SHP77 (cell line): ENCODE measurements around the gene ADGRB3.

Experiments used
- DNase-seq, 2 experiments: peaks; one replicate each; lab custom pipeline; 2025; lab: John Stamatoyannopoulos, UW

ADGRB3 gene

GRCh38 chr6:68709091-68709490, 74.0 kb downstream of the ADGRB3 start:
- no peak for DNase-seq

- DNase-seq, result no peak
These were observed 74.8 kb downstream of the ADGRB3 start for GRCh38 chr6:68709882-68710281.

GRCh38 chr6:68710496-68710895, 75.4 kb downstream of the ADGRB3 start:
- no peak for DNase-seq

- DNase-seq, result no peak
These were observed 75.8 kb downstream of the ADGRB3 start for GRCh38 chr6:68710916-68711315.

- no peak for DNase-seq
These were observed 76.4 kb downstream of the ADGRB3 start for GRCh38 chr6:68711386-68712000.

GRCh38 chr6:68716620-68717019, 81.5 kb downstream of the ADGRB3 start:
- no peak for DNase-seq

- peak; percentile 41 to 66 for DNase-seq
These were observed 83.4 kb downstream of the ADGRB3 start for GRCh38 chr6:68718385-68719073.

- DNase-seq, result no peak
These were observed 84.7 kb downstream of the ADGRB3 start for GRCh38 chr6:68719761-68720160.

- no peak for DNase-seq
These were observed 87.9 kb downstream of the ADGRB3 start for GRCh38 chr6:68722891-68723527.

- DNase-seq, result no peak
These were observed 89.0 kb downstream of the ADGRB3 start for GRCh38 chr6:68724060-68724459.

- DNase-seq, result no peak
These were observed 91.3 kb downstream of the ADGRB3 start for GRCh38 chr6:68726337-68726736.

GRCh38 chr6:68726992-68727391, 91.9 kb downstream of the ADGRB3 start:
- DNase-seq, result no peak

- no peak for DNase-seq
These were observed 92.6 kb downstream of the ADGRB3 start for GRCh38 chr6:68727699-68728098.

GRCh38 chr6:68728159-68728979, 93.3 kb downstream of the ADGRB3 start:
- no peak for DNase-seq

- no peak for DNase-seq
These were observed 94.4 kb downstream of the ADGRB3 start for GRCh38 chr6:68729377-68729903.

- no peak for DNase-seq
These were observed 95.4 kb downstream of the ADGRB3 start for GRCh38 chr6:68730291-68731054.

GRCh38 chr6:68732423-68732822, 97.3 kb downstream of the ADGRB3 start:
- no peak for DNase-seq

- DNase-seq, result no peak
These were observed 100.8 kb downstream of the ADGRB3 start for GRCh38 chr6:68735866-68736265.

- no peak for DNase-seq
These were observed 102.0 kb downstream of the ADGRB3 start for GRCh38 chr6:68737061-68737460.

- no peak for DNase-seq
These were observed 103.0 kb downstream of the ADGRB3 start for GRCh38 chr6:68738039-68738438.

GRCh38 chr6:68740828-68741500, 105.9 kb downstream of the ADGRB3 start:
- DNase-seq, result no peak
